Measurements from ENCODE around the gene B4GALT3. TPM values are rescaled to one million over a fixed set of nuclear protein-coding genes. Genes with fewer than 3 reads are reported as not detected.
A peak's percentile ranks its signal among the peaks of the same experiment; 100 is the strongest.

B4GALT3 gene
- total and polyA plus RNA-seq, 9 of the 15 experiments (the other 6 are each of a cell fraction or from before 2014, with no cell fraction given): 31.2 to 103 (median 46.1) TPM

DNA sequence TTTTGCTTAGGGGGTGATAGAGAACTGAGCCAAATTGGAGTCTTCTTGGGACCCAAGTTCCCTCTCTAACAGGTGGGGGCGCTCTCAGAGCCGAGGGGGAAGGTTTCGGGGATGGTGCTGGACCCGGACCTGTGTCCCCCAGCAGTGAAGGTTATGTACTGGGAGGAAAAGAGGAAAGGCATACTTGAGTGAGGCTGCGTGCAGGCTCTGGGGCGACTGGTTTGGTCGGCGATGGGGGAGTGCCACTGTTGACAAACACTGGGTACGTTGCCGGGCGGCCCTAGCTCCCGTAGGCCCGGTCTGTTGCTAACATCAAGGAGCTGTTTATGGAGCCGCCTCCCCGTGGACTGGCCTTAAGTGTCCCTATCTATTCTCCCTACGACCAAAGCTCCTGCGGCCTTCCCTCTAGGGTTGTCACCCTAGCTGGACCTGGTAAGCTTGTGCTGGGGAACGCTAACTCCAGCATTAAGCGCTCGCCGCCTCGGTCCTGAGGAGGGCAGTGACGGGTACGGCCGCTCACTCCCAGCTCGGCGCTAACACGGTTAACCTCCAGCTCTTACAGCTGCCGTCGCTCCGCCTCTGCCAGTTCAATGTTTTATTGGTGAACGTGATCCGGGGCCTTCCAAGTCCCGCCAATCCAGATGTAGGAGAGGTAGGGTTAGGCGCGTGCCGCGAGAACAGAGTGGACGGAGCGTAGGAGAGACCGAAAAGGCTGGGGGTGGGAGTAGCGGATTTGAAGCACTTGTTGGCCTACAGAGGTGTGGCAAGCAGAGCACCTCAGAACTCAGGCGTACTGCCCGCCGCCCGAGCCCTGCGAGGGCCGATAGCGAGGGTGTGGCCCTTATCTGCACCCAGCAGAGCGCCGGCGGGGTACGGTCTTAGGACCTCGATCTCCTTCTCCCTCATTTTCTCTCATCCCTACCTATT lies 11.3 kb downstream of the B4GALT3 start, which contains the start of gene PPOX (continued):
- TF ChIP-seq, protein P1, sequence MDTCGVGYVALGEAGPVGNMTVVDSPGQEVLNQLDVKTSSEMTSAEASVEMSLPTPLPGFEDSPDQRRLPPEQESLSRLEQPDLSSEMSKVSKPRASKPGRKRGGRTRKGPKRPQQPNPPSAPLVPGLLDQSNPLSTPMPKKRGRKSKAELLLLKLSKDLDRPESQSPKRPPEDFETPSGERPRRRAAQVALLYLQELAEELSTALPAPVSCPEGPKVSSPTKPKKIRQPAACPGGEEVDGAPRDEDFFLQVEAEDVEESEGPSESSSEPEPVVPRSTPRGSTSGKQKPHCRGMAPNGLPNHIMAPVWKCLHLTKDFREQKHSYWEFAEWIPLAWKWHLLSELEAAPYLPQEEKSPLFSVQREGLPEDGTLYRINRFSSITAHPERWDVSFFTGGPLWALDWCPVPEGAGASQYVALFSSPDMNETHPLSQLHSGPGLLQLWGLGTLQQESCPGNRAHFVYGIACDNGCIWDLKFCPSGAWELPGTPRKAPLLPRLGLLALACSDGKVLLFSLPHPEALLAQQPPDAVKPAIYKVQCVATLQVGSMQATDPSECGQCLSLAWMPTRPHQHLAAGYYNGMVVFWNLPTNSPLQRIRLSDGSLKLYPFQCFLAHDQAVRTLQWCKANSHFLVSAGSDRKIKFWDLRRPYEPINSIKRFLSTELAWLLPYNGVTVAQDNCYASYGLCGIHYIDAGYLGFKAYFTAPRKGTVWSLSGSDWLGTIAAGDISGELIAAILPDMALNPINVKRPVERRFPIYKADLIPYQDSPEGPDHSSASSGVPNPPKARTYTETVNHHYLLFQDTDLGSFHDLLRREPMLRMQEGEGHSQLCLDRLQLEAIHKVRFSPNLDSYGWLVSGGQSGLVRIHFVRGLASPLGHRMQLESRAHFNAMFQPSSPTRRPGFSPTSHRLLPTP (IDR thresholded peaks at IDR 0.05; ENCODE audit: borderline replicate concordance, extremely low read depth, insufficient read length): no peak
- TF ChIP-seq RBM25 (IDR thresholded peaks at IDR 0.05; ENCODE audit: low read depth, low read length, severe bottlenecking): peak; percentile 68
- TF ChIP-seq, protein P2, sequence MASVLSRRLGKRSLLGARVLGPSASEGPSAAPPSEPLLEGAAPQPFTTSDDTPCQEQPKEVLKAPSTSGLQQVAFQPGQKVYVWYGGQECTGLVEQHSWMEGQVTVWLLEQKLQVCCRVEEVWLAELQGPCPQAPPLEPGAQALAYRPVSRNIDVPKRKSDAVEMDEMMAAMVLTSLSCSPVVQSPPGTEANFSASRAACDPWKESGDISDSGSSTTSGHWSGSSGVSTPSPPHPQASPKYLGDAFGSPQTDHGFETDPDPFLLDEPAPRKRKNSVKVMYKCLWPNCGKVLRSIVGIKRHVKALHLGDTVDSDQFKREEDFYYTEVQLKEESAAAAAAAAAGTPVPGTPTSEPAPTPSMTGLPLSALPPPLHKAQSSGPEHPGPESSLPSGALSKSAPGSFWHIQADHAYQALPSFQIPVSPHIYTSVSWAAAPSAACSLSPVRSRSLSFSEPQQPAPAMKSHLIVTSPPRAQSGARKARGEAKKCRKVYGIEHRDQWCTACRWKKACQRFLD (CRISPR knock-in tag; IDR thresholded peaks at IDR 0.05): peak; percentile 85
- peak; percentile 100 for TF ChIP-seq FOXJ2 (tag; IDR thresholded peaks at IDR 0.05)
- TF ChIP-seq, protein P3, sequence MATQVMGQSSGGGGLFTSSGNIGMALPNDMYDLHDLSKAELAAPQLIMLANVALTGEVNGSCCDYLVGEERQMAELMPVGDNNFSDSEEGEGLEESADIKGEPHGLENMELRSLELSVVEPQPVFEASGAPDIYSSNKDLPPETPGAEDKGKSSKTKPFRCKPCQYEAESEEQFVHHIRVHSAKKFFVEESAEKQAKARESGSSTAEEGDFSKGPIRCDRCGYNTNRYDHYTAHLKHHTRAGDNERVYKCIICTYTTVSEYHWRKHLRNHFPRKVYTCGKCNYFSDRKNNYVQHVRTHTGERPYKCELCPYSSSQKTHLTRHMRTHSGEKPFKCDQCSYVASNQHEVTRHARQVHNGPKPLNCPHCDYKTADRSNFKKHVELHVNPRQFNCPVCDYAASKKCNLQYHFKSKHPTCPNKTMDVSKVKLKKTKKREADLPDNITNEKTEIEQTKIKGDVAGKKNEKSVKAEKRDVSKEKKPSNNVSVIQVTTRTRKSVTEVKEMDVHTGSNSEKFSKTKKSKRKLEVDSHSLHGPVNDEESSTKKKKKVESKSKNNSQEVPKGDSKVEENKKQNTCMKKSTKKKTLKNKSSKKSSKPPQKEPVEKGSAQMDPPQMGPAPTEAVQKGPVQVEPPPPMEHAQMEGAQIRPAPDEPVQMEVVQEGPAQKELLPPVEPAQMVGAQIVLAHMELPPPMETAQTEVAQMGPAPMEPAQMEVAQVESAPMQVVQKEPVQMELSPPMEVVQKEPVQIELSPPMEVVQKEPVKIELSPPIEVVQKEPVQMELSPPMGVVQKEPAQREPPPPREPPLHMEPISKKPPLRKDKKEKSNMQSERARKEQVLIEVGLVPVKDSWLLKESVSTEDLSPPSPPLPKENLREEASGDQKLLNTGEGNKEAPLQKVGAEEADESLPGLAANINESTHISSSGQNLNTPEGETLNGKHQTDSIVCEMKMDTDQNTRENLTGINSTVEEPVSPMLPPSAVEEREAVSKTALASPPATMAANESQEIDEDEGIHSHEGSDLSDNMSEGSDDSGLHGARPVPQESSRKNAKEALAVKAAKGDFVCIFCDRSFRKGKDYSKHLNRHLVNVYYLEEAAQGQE (IDR thresholded peaks at IDR 0.05; ENCODE audit: borderline replicate concordance): peak; percentile 26; the same call in 1 of the 2 replicates
- TF ChIP-seq, protein P3 (CRISPR knock-in tag; IDR thresholded peaks at IDR 0.05; ENCODE audit: low read depth): no peak; the same call in 1 of the 2 replicates
- peak; percentile 97 for TF ChIP-seq RBFOX2 (IDR thresholded peaks at IDR 0.05; ENCODE audit: low read depth, low read length)
- no peak for TF ChIP-seq ZBTB8A (IDR thresholded peaks at IDR 0.05; ENCODE audit: partially characterized antibody)
- peak; percentile 100 for TF ChIP-seq CXXC5 (CRISPR knock-in tag; IDR thresholded peaks at IDR 0.05)
- no peak for TF ChIP-seq CREBBP (IDR thresholded peaks at IDR 0.05; ENCODE audit: low read depth, low read length)
- peak; percentile 74 for TF ChIP-seq C11orf30 (IDR thresholded peaks at IDR 0.05; ENCODE audit: low read depth)
- TF ChIP-seq, protein P4, sequence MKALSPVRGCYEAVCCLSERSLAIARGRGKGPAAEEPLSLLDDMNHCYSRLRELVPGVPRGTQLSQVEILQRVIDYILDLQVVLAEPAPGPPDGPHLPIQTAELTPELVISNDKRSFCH (CRISPR knock-in tag; IDR thresholded peaks at IDR 0.05): no peak
- TF ChIP-seq, protein P4 (tag; IDR thresholded peaks at IDR 0.05): peak; percentile 67; the same call in 1 of the 2 replicates

Data from K562 (cell line).